HG02678 (cell line): ENCODE data around the gene ITPR1.
A peak's percentile ranks its signal among the peaks of the same experiment; 100 is the strongest.

Source experiments
- ATAC-seq: cut with Tn5 transposase; IDR thresholded peaks from one replicate; pipeline ENCODE4 v1.9.1; 2021; ENCODE audit warnings: mild to moderate bottlenecking, moderate library complexity; ENCODE audit not compliant: unreplicated experiment

Gene ITPR1

GRCh38 chr3:4864503-4864902 is 371.4 kb downstream of the ITPR1 start:
- ATAC-seq = no peak

GRCh38 chr3:4865714-4866113 is 372.6 kb downstream of the ITPR1 start:
- no peak for ATAC-seq

- no peak for ATAC-seq
Measured at GRCh38 chr3:4866866-4867265, 373.7 kb downstream of the ITPR1 start.

- no peak for ATAC-seq
Measured at GRCh38 chr3:4877173-4877787, 384.1 kb downstream of the ITPR1 start.

GRCh38 chr3:4880850-4881249 is 387.7 kb downstream of the ITPR1 start:
- no peak for ATAC-seq

GRCh38 chr3:4882548-4882947 is 389.4 kb downstream of the ITPR1 start:
- ATAC-seq = no peak

- ATAC-seq = no peak
Measured at GRCh38 chr3:4883011-4883410, 389.9 kb downstream of the ITPR1 start.

GRCh38 chr3:4884888-4885287 is 391.7 kb downstream of the ITPR1 start:
- ATAC-seq = no peak

GRCh38 chr3:4885316-4885715 is 392.2 kb downstream of the ITPR1 start:
- no peak for ATAC-seq

- no peak for ATAC-seq
Measured at GRCh38 chr3:4886448-4886847, 393.3 kb downstream of the ITPR1 start.

GRCh38 chr3:4887177-4887576 is 394.0 kb downstream of the ITPR1 start:
- no peak for ATAC-seq

GRCh38 chr3:4888913-4889846 is 396.0 kb downstream of the ITPR1 start:
- peak; percentile 93 for ATAC-seq

GRCh38 chr3:4889896-4890295 is 396.7 kb downstream of the ITPR1 start:
- ATAC-seq = no peak

GRCh38 chr3:4894891-4895530 is 401.9 kb downstream of the ITPR1 start:
- no peak for ATAC-seq

- no peak for ATAC-seq
Measured at GRCh38 chr3:4895838-4896237, 402.7 kb downstream of the ITPR1 start.
